CD4-positive, CD25-positive, alpha-beta regulatory T cell (primary cell): Measurements from ENCODE around the gene NTN1. TPM values are rescaled to one million over a fixed set of nuclear protein-coding genes. Genes with fewer than 3 reads are reported as not detected.

Experiments used
- ATAC-seq, 2 donors: fragments of 150-1000 bp; cut with Tn5 transposase; one replicate each; pipeline ENCODE4 v1.10.0; 2021; ENCODE audit warnings: low read depth in 2 of 2, moderate number of reproducible peaks in 2 of 2, moderate library complexity in 1 of 2
- DNase-seq, 3 donors: peaks; one replicate each; pipeline versions ENCODE4 v3.0.0 to v3.0.0-alpha.2; 2012 to 2022; ENCODE audit warnings: mixed read lengths in 1 of 3
- H3K27ac ChIP-seq: one replicate; pipeline ENCODE4 v1.7.0; 2013; ENCODE audit warnings: mild to moderate bottlenecking, low read length; ENCODE audit not compliant: insufficient read depth, poor library complexity, severe bottlenecking
- H3K27me3 ChIP-seq: one replicate; pipeline ENCODE4 v1.7.0; 2013; ENCODE audit warnings: low read length; ENCODE audit not compliant: control insufficient read depth, insufficient read depth
- H3K36me3 ChIP-seq: one replicate; pipeline ENCODE4 v1.7.0; 2013; ENCODE audit warnings: mild to moderate bottlenecking, low read length, moderate library complexity; ENCODE audit not compliant: control insufficient read depth, insufficient read depth
- H3K4me1 ChIP-seq: 2 replicates; pipeline ENCODE4 v1.7.0; 2013; ENCODE audit warnings: mild to moderate bottlenecking, low read length; ENCODE audit not compliant: insufficient read depth, control insufficient read depth, poor library complexity, severe bottlenecking
- H3K4me3 ChIP-seq: one replicate; pipeline ENCODE4 v1.7.0; 2013; ENCODE audit warnings: low read depth, mild to moderate bottlenecking, low read length, moderate library complexity
- H3K9me3 ChIP-seq, 2 experiments: 1 replicate in 1 of 2; 2 replicates in 1 of 2; pipeline ENCODE4 v1.7.0; 2013; ENCODE audit warnings: low read length in 2 of 2, mild to moderate bottlenecking in 1 of 2, moderate library complexity in 1 of 2; ENCODE audit not compliant: control insufficient read depth in 2 of 2
- H3K27ac Mint-ChIP-seq, 3 donors: one replicate each; pipeline ENCODE4 v1.8.0; 2020 to 2022; ENCODE audit warnings: mild to moderate bottlenecking in 3 of 3, mixed read lengths in 3 of 3, moderate library complexity in 2 of 3
- H3K27me3 Mint-ChIP-seq: one replicate; pipeline ENCODE4 v1.8.0; 2022; ENCODE audit warnings: mild to moderate bottlenecking, mixed read lengths
- H3K36me3 Mint-ChIP-seq: one replicate; pipeline ENCODE4 v1.8.0; 2020; ENCODE audit warnings: mixed read lengths
- H3K4me1 Mint-ChIP-seq, 4 donors: one replicate each; pipeline ENCODE4 v1.8.0; 2020 to 2022; ENCODE audit warnings: mixed read lengths in 4 of 4, mild to moderate bottlenecking in 1 of 4
- H3K4me3 Mint-ChIP-seq, 4 donors: one replicate each; pipeline ENCODE4 v1.8.0; 2020 to 2022; ENCODE audit warnings: mild to moderate bottlenecking in 4 of 4, mixed read lengths in 4 of 4, moderate library complexity in 3 of 4
- H3K9me3 Mint-ChIP-seq, 7 donors: one replicate each; pipeline ENCODE4 v1.8.0; 2020 to 2022; ENCODE audit warnings: mixed read lengths in 7 of 7, mild to moderate bottlenecking in 3 of 7, moderate library complexity in 2 of 7
- polyA plus RNA-seq, 4 donors: library from polyadenylated mRNA; unstranded; fragments of 300-500 nt; fragmentation: Illumina TruSeq; gene quantifications; one replicate each; pipeline ENCODE4 v1.2.3, GENCODE V29; 2021
- total RNA-seq: library from RNA; stranded (reverse); gene quantifications from one replicate; pipeline ENCODE4 v1.2.3, GENCODE V29; 2022

Gene NTN1
- total and polyA plus RNA-seq, 5 donors from 2014 or later: 0.03 TPM; not detected in 4

GRCh38 chr17:9206410-9206703, 185.0 kb downstream of the NTN1 start:
- H3K27ac Mint-ChIP-seq: no peak overlapping the region
- Histone ChIP-seq H3K9me3 (no peaks in the 10 kb centered on the region), H3K27ac (no peak overlapping the region), H3K4me1 (no peaks in the 10 kb centered on the region), H3K36me3 (no peaks in the 10 kb centered on the region), H3K27me3 (no peaks in the 10 kb centered on the region), H3K4me3 (no peak overlapping the region)
- peaks cover 0 to 2% (median under 1%) of the 10 kb centered on the region in 4 donors for H3K4me1 Mint-ChIP-seq
- peaks cover 0 to 2% (median 0%) of the 10 kb centered on the region in 7 donors for H3K9me3 Mint-ChIP-seq
- ATAC-seq (no peak), DNase-seq (no peak)
- peaks cover 12% of the 10 kb centered on the region for H3K27me3 Mint-ChIP-seq
- H3K36me3 Mint-ChIP-seq: no peaks in the 10 kb centered on the region
- no peak overlapping the region for H3K4me3 Mint-ChIP-seq

- Histone ChIP-seq H3K9me3 (no peaks in the 10 kb centered on the region), H3K27ac (no peak overlapping the region), H3K27me3 (no peaks in the 10 kb centered on the region), H3K4me1 (no peaks in the 10 kb centered on the region), H3K4me3 (no peak overlapping the region), H3K36me3 (no peaks in the 10 kb centered on the region)
- Mint-ChIP-seq H3K4me3 (no peak overlapping the region), H3K4me1 (peaks cover 0 to 5% (median under 1%) of the 10 kb centered on the region in 4 donors), H3K27ac (no peak overlapping the region), H3K27me3 (peaks cover 17% of the 10 kb centered on the region), H3K36me3 (no peaks in the 10 kb centered on the region), H3K9me3 (peaks cover 0 to 2% (median 0%) of the 10 kb centered on the region in 7 donors)
- no peak for ATAC-seq
- no peak for DNase-seq
Observed at GRCh38 chr17:9206741-9207332, 185.5 kb downstream of the NTN1 start.

- Histone ChIP-seq H3K4me1 (no peaks in the 10 kb centered on the region), H3K27ac (no peak overlapping the region), H3K36me3 (no peaks in the 10 kb centered on the region), H3K27me3 (no peaks in the 10 kb centered on the region), H3K9me3 (no peaks in the 10 kb centered on the region), H3K4me3 (no peak overlapping the region)
- no peak for ATAC-seq
- H3K4me3 Mint-ChIP-seq: no peak overlapping the region
- no peaks in the 10 kb centered on the region for H3K36me3 Mint-ChIP-seq
- peaks cover 16% of the 10 kb centered on the region for H3K27me3 Mint-ChIP-seq
- peak overlapping the region in 1 of 3 donors; percentile 29 for H3K27ac Mint-ChIP-seq
- H3K9me3 Mint-ChIP-seq: peaks cover 0 to 3% (median 0%) of the 10 kb centered on the region in 7 donors
- H3K4me1 Mint-ChIP-seq: peaks cover 0 to 5% (median under 1%) of the 10 kb centered on the region in 4 donors
- no peak for DNase-seq
Observed at GRCh38 chr17:9208381-9209105, 187.2 kb downstream of the NTN1 start.

- H3K9me3 Mint-ChIP-seq: peaks cover 0 to 4% (median 0%) of the 10 kb centered on the region in 7 donors
- Histone ChIP-seq H3K36me3 (no peaks in the 10 kb centered on the region), H3K27me3 (no peaks in the 10 kb centered on the region), H3K27ac (no peak overlapping the region), H3K4me1 (no peaks in the 10 kb centered on the region), H3K9me3 (no peaks in the 10 kb centered on the region), H3K4me3 (no peak overlapping the region)
- no peak overlapping the region for H3K4me3 Mint-ChIP-seq
- peaks cover 10% of the 10 kb centered on the region for H3K27me3 Mint-ChIP-seq
- H3K36me3 Mint-ChIP-seq: no peaks in the 10 kb centered on the region
- H3K27ac Mint-ChIP-seq: no peak overlapping the region
- no peak for ATAC-seq
- DNase-seq: no peak
- H3K4me1 Mint-ChIP-seq: peaks cover 0 to 5% (median 0%) of the 10 kb centered on the region in 4 donors
Observed at GRCh38 chr17:9209347-9209746, 188.0 kb downstream of the NTN1 start.

GRCh38 chr17:9209781-9210370, 188.6 kb downstream of the NTN1 start:
- Mint-ChIP-seq H3K4me1 (peaks cover 0 to 5% (median 0%) of the 10 kb centered on the region in 4 donors), H3K36me3 (no peaks in the 10 kb centered on the region), H3K9me3 (peaks cover 0 to 4% (median 0%) of the 10 kb centered on the region in 7 donors), H3K27me3 (peaks cover 10% of the 10 kb centered on the region), H3K27ac (no peak overlapping the region), H3K4me3 (no peak overlapping the region)
- Histone ChIP-seq H3K4me3 (no peak overlapping the region), H3K27ac (no peak overlapping the region), H3K9me3 (no peaks in the 10 kb centered on the region), H3K4me1 (no peaks in the 10 kb centered on the region), H3K36me3 (no peaks in the 10 kb centered on the region), H3K27me3 (no peaks in the 10 kb centered on the region)
- DNase-seq (no peak), ATAC-seq (no peak)

GRCh38 chr17:9211133-9211765, 189.9 kb downstream of the NTN1 start:
- no peaks in the 10 kb centered on the region for H3K4me1 ChIP-seq
- H3K27me3 ChIP-seq: no peaks in the 10 kb centered on the region
- Mint-ChIP-seq H3K4me1 (peaks cover 0 to 5% (median 0%) of the 10 kb centered on the region in 4 donors), H3K36me3 (no peaks in the 10 kb centered on the region), H3K27me3 (peaks cover 10% of the 10 kb centered on the region), H3K4me3 (no peak overlapping the region), H3K27ac (no peak overlapping the region), H3K9me3 (peaks cover 0 to 12% (median 6%) of the 10 kb centered on the region in 7 donors)
- ATAC-seq (no peak), DNase-seq (no peak)
- peaks cover 11% of the 10 kb centered on the region in 2 experiments for H3K9me3 ChIP-seq
- H3K4me3 ChIP-seq: no peak overlapping the region
- H3K36me3 ChIP-seq: no peaks in the 10 kb centered on the region
- H3K27ac ChIP-seq: no peak overlapping the region

GRCh38 chr17:9212376-9213302, 191.3 kb downstream of the NTN1 start:
- Mint-ChIP-seq H3K9me3 (peaks cover 3 to 22% (median 7%) of the 10 kb centered on the region in 7 donors), H3K4me3 (no peak overlapping the region), H3K4me1 (peaks cover 0 to 5% (median 0%) of the 10 kb centered on the region in 4 donors), H3K27ac (no peak overlapping the region), H3K36me3 (no peaks in the 10 kb centered on the region), H3K27me3 (peaks cover 6% of the 10 kb centered on the region)
- ATAC-seq (no peak), DNase-seq (no peak)
- Histone ChIP-seq H3K9me3 (peaks cover 13 to 18% of the 10 kb centered on the region in 2 experiments), H3K4me3 (no peak overlapping the region), H3K27ac (no peak overlapping the region), H3K36me3 (no peaks in the 10 kb centered on the region), H3K4me1 (no peaks in the 10 kb centered on the region), H3K27me3 (no peaks in the 10 kb centered on the region)
